ENCODE results near the gene CAMLG. TPM values are rescaled to one million over a fixed set of nuclear protein-coding genes. Genes with fewer than 3 reads are reported as not detected.

CAMLG gene
- total and polyA plus RNA-seq, 9 of the 15 experiments (the other 6 are each of a cell fraction or from before 2014, with no cell fraction given): 11.3 to 22.0 (median 16.3) TPM

DNA sequence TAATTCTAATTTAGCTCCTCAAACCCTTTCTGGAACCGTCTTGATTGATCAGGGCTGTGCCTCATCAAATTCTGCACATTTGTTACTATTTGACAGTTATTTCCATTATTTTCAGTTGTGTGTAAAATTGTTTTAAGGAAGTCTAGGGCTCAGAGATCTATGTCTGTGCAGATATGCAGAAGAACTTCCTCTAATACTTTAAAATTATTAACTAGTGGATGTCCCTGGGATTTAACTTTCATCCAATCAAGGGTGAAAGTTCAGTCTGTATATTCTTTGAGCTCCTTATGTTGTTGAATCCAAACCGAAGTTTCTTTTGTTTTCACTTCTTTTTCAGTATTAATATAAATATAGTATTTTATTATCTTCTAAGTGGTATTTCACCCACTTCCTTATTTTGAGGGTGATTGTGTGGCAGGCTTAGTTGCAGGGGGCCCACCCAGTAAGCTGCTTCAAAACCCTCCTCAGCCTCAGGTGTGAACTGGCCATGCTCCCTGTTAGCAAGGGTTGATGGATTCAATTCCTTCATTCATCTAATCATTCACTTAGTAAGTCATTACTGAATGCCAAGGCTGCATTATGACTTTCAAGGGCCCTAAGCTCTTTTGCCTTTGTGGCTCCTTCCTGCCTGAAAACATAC is 2.1 kb upstream of the CAMLG start:
- in situ Hi-C loops (cut with MboI): no loop called here
- DNase-seq (ENCODE audit: extremely low read depth in 1 of 4, low spot score in 3 of 4) (no peak), FAIRE-seq (no peak), ATAC-seq (no peak)
- peak; percentile 82; the same call in 1 of the 2 replicates for TF ChIP-seq SPI1 (IDR thresholded peaks at IDR 0.05; ENCODE audit: borderline replicate concordance, low read depth, low read length)
- no peak for TF ChIP-seq TARDBP (IDR thresholded peaks at IDR 0.05)
- Histone ChIP-seq H3K9me3 (replicated peaks; ENCODE audit: control insufficient read depth, insufficient read depth, low read depth, low read length) (no peaks in the 10 kb centered on the region), H2AFZ (ENCODE audit: low read depth, low read length) (peak overlapping the region; percentile 38; the same call in 1 of the 2 replicates), H3K27ac (ENCODE audit: extremely low read depth, low read depth, low read length) (no peak overlapping the region), H3K9ac (ENCODE audit: insufficient read depth in 1 of 2, low read depth in 2 of 2, low read length in 2 of 2) (no peak overlapping the region), H3K4me1 (replicated peaks in 1 of 2; ENCODE audit: control insufficient read depth in 2 of 2, insufficient read depth in 2 of 2, low read length in 2 of 2) (peaks cover 13 to 15% of the 10 kb centered on the region in 2 experiments), H3K27me3 (ENCODE audit: control insufficient read depth in 2 of 2, insufficient read depth in 2 of 2, low read length in 2 of 2) (no peaks in the 10 kb centered on the region), H3K79me2 (ENCODE audit: control insufficient read depth, insufficient read depth, low read length) (peaks cover 28% of the 10 kb centered on the region), H3K4me2 (ENCODE audit: insufficient read depth, low read length) (no peak overlapping the region), H3K9me1 (ENCODE audit: control insufficient read depth, insufficient read depth, low read length) (no peaks in the 10 kb centered on the region), H3K36me3 (ENCODE audit: control insufficient read depth, insufficient read depth, low read length) (peaks cover 6% of the 10 kb centered on the region; the same call in 1 of the 3 replicates), H4K20me1 (replicated peaks; ENCODE audit: control insufficient read depth, insufficient read depth, low read length) (no peaks in the 10 kb centered on the region), H3K4me3 (no peak overlapping the region)
- BruUV-seq (replicated peaks): no TSS peak
- ChIA-PET CTCF (ENCODE audit: low intra/inter-chr PET ratio) (no interaction called here), POLR2A (interaction anchor here (0.9 to 1.0 kb wide), 2 partner anchors 19 to 22 kb away, joined by 3 read pairs; partner anchors contain the start of gene DDX46)
- 27% methylated on average over 2 of the region's 2 CpGs for WGBS (ENCODE audit: insufficient coverage, low coverage, missing lambda C conversion rate)
- intact Hi-C loops (cut with micrococcal nuclease): loop anchor here (5.0 kb wide), 1 partner anchor 111 kb away; the partner anchor contains the start of gene C5orf24

DNA sequence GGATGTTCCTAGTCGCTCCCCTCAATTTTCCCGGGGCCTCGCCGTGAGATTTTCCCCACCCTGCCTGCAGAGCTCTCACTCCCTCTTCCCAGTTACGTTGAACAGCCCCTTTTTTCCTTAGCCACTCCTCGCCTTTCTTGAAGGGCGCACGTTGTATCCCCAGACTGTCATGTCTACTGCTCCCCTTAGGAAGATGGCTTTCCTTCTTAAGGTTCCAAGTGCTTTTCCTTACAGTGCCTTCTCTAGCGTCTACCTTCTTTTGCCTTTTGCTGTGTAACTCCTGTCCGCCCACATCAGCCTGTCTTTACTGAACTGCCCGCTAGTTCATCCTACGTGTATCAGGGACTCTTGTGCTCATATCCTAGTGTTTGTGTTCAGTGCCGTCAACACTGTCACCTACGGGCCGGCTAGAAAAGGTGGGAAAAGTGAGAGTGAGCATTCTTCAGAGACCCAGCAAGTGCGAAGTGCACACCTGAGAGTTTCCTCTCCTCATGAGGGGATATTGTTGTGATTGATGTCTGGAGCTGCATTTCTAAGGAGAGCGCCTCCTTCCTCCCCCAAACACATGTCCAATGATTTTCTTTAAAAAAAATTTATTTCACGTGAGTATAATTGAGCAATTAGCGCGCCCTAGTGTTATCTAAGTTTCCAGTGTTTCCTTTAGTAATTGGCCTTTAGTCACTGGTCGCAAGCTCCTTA is 764 bp downstream of the CAMLG start:
- ATAC-seq (peak; percentile 80), FAIRE-seq (peak; percentile 85), DNase-seq (ENCODE audit: extremely low read depth in 1 of 4, low spot score in 3 of 4) (peak; percentile 40 to 71 (median 52))
- in situ Hi-C loops (cut with MboI) (no loop called here), intact Hi-C loops (cut with micrococcal nuclease) (loop anchor here (1.0 to 5.0 kb wide), 4 partner anchors 19 to 166 kb away; partner anchors contain the start of genes C5orf24, DDX46 and PCBD2)
- TSS peak; percentile 41 for BruUV-seq (replicated peaks)
- WGBS (ENCODE audit: insufficient coverage, low coverage, missing lambda C conversion rate): under 1% methylated on average over 21 of the region's 21 CpGs
- H3K27me3 ChIP-seq (ENCODE audit: control insufficient read depth in 2 of 2, insufficient read depth in 2 of 2, low read length in 2 of 2): no peaks in the 10 kb centered on the region
- H3K36me3 ChIP-seq (ENCODE audit: control insufficient read depth, insufficient read depth, low read length): peaks cover 25% of the 10 kb centered on the region; the same call in 2 of the 3 replicates
- H3K9me3 ChIP-seq (replicated peaks; ENCODE audit: control insufficient read depth, insufficient read depth, low read depth, low read length): no peaks in the 10 kb centered on the region
- H2AFZ ChIP-seq (ENCODE audit: low read depth, low read length): peak overlapping the region; percentile 91
- ChIA-PET POLR2A (interaction anchor here (0.6 to 4.0 kb wide), 13 partner anchors 8 to 533 kb away, joined by 3 to 21 read pairs (median 4); partner anchors contain the start of genes C5orf24, DDX46 and SEC24A), CTCF (ENCODE audit: low intra/inter-chr PET ratio) (interaction anchor here (1.2 kb wide), 1 partner anchor 166 kb away, joined by 3 read pairs; the partner anchor contains the start of gene PCBD2)
- no peaks in the 10 kb centered on the region for H3K9me1 ChIP-seq (ENCODE audit: control insufficient read depth, insufficient read depth, low read length)
- H3K9ac ChIP-seq (ENCODE audit: insufficient read depth in 1 of 2, low read depth in 2 of 2, low read length in 2 of 2): peak overlapping the region; percentile 82 to 93; a peak in 3 of 4 replicates
- H3K27ac ChIP-seq (ENCODE audit: extremely low read depth, low read depth, low read length): peak overlapping the region; percentile 71
- peaks cover 13 to 15% of the 10 kb centered on the region in 2 experiments for H3K4me1 ChIP-seq (replicated peaks in 1 of 2; ENCODE audit: control insufficient read depth in 2 of 2, insufficient read depth in 2 of 2, low read length in 2 of 2)
- peaks cover 32% of the 10 kb centered on the region for H3K79me2 ChIP-seq (ENCODE audit: control insufficient read depth, insufficient read depth, low read length)
- H4K20me1 ChIP-seq (replicated peaks; ENCODE audit: control insufficient read depth, insufficient read depth, low read length): no peaks in the 10 kb centered on the region
- peak overlapping the region; percentile 71 for H3K4me3 ChIP-seq
- peak overlapping the region; percentile 96 for H3K4me2 ChIP-seq (ENCODE audit: insufficient read depth, low read length)
- TF ChIP-seq NCOA6 (IDR thresholded peaks at IDR 0.05) (no peak), ZNF589 (CRISPR knock-in tag; IDR thresholded peaks at IDR 0.05; ENCODE audit: low read depth) (no peak), GABPA (tag; conservative IDR thresholded peaks at IDR 0.05; ENCODE audit: low read depth) (no peak), ZFP30 (CRISPR knock-in tag; IDR thresholded peaks at IDR 0.05; ENCODE audit: borderline replicate concordance) (no peak), SMAD4 (CRISPR knock-in tag; conservative IDR thresholded peaks at IDR 0.05) (no peak), POLR3G (IDR thresholded peaks at IDR 0.05; ENCODE audit: extremely low read depth, insufficient read length, insufficient replicate concordance) (no peak), GABPB1 (CRISPR knock-in tag; IDR thresholded peaks at IDR 0.05) (peak; percentile 48), ZNF134 (CRISPR knock-in tag; conservative IDR thresholded peaks at IDR 0.05) (no peak)
- TF ChIP-seq, protein P1, sequence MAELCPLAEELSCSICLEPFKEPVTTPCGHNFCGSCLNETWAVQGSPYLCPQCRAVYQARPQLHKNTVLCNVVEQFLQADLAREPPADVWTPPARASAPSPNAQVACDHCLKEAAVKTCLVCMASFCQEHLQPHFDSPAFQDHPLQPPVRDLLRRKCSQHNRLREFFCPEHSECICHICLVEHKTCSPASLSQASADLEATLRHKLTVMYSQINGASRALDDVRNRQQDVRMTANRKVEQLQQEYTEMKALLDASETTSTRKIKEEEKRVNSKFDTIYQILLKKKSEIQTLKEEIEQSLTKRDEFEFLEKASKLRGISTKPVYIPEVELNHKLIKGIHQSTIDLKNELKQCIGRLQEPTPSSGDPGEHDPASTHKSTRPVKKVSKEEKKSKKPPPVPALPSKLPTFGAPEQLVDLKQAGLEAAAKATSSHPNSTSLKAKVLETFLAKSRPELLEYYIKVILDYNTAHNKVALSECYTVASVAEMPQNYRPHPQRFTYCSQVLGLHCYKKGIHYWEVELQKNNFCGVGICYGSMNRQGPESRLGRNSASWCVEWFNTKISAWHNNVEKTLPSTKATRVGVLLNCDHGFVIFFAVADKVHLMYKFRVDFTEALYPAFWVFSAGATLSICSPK (IDR thresholded peaks at IDR 0.05; ENCODE audit: borderline replicate concordance): peak; percentile 86

Data from K562 (cell line).